KMS-11 (cell line): Measurements from ENCODE around the gene SCT.

Source experiments
- H2AFZ ChIP-seq: fragments of 200-600 bp; sonication (generic); 2 replicates; pipeline ENCODE4 v1.6.1; 2016; ENCODE audit warnings: antibody characterized with exemption, mixed run types, low read depth
- H3K27ac ChIP-seq: fragments of 200-600 bp; sonication (generic); 2 replicates; pipeline ENCODE4 v1.6.1; 2016; ENCODE audit warnings: mild to moderate bottlenecking, mixed run types
- H3K27me3 ChIP-seq: fragments of 200-600 bp; sonication (generic); 2 replicates; pipeline ENCODE4 v1.6.1; 2017; ENCODE audit warnings: mild to moderate bottlenecking, low read depth, mixed run types, moderate library complexity; ENCODE audit not compliant: insufficient read depth
- H3K36me3 ChIP-seq: fragments of 200-600 bp; sonication (generic); 2 replicates; pipeline ENCODE4 v1.6.1; 2017; ENCODE audit warnings: mild to moderate bottlenecking, mixed run types; ENCODE audit not compliant: insufficient read depth
- H3K4me1 ChIP-seq: fragments of 200-600 bp; sonication (generic); 2 replicates; pipeline ENCODE4 v1.6.1; 2016; ENCODE audit warnings: mild to moderate bottlenecking, low read depth, mixed run types; ENCODE audit not compliant: poor library complexity, severe bottlenecking
- H3K4me2 ChIP-seq: fragments of 200-600 bp; sonication (generic); 2 replicates; pipeline ENCODE4 v1.7.0; 2016; ENCODE audit warnings: mild to moderate bottlenecking, mixed run types
- H3K4me3 ChIP-seq: fragments of 200-600 bp; sonication (generic); IDR thresholded peaks from 2 replicates; pipeline ENCODE4 v1.6.1; 2017; ENCODE audit warnings: low read depth, low read length, mixed read lengths; ENCODE audit not compliant: insufficient read depth
- H3K79me2 ChIP-seq: fragments of 200-600 bp; sonication (generic); 2 replicates; pipeline ENCODE4 v1.6.1; 2016; ENCODE audit warnings: low read depth, mixed run types; ENCODE audit not compliant: insufficient read depth
- H3K9ac ChIP-seq: fragments of 200-600 bp; sonication (generic); 2 replicates; pipeline ENCODE4 v1.6.1; 2016; ENCODE audit warnings: mild to moderate bottlenecking, mixed run types
- H4K20me1 ChIP-seq: fragments of 200-600 bp; sonication (generic); 2 replicates; pipeline ENCODE4 v1.6.1; 2016; ENCODE audit warnings: mild to moderate bottlenecking, mixed run types; ENCODE audit not compliant: insufficient read depth
- CTCF ChIP-seq: fragments of 200-600 bp; sonication (generic); conservative IDR thresholded peaks from 2 replicates; pipeline ENCODE4 v1.6.1; 2017; ENCODE audit warnings: low read depth, mild to moderate bottlenecking, antibody characterized with exemption, low read length, moderate library complexity, mixed read lengths

Gene SCT

GRCh38 chr11:621838-622237 lies 5.1 kb downstream of the SCT start:
- Histone ChIP-seq H4K20me1 (no peaks in the 10 kb centered on the region), H2AFZ (no peak overlapping the region), H3K27me3 (no peaks in the 10 kb centered on the region), H3K4me2 (no peak overlapping the region), H3K4me1 (no peaks in the 10 kb centered on the region), H3K4me3 (no peak overlapping the region), H3K36me3 (no peaks in the 10 kb centered on the region), H3K27ac (no peak overlapping the region), H3K9ac (no peak overlapping the region), H3K79me2 (no peaks in the 10 kb centered on the region)
- no peak for TF ChIP-seq CTCF

GRCh38 chr11:620935-621814 lies 5.8 kb downstream of the SCT start:
- no peak for TF ChIP-seq CTCF
- no peaks in the 10 kb centered on the region for H3K36me3 ChIP-seq
- no peaks in the 10 kb centered on the region for H4K20me1 ChIP-seq
- H3K27me3 ChIP-seq: no peaks in the 10 kb centered on the region
- H3K4me1 ChIP-seq: peaks cover 3% of the 10 kb centered on the region
- H3K4me2 ChIP-seq: no peak overlapping the region
- H3K27ac ChIP-seq: no peak overlapping the region
- H3K4me3 ChIP-seq: no peak overlapping the region
- no peak overlapping the region for H2AFZ ChIP-seq
- no peaks in the 10 kb centered on the region for H3K79me2 ChIP-seq
- H3K9ac ChIP-seq: no peak overlapping the region

- Histone ChIP-seq H2AFZ (no peak overlapping the region), H3K4me2 (no peak overlapping the region), H4K20me1 (no peaks in the 10 kb centered on the region), H3K79me2 (no peaks in the 10 kb centered on the region), H3K27me3 (no peaks in the 10 kb centered on the region), H3K27ac (no peak overlapping the region), H3K36me3 (no peaks in the 10 kb centered on the region), H3K9ac (no peak overlapping the region), H3K4me3 (no peak overlapping the region), H3K4me1 (peaks cover 6% of the 10 kb centered on the region)
- no peak for TF ChIP-seq CTCF
Measured at GRCh38 chr11:620201-620600, 6.8 kb downstream of the SCT start.

GRCh38 chr11:619628-620050 lies 7.3 kb downstream of the SCT start:
- Histone ChIP-seq H3K4me1 (peaks cover 12% of the 10 kb centered on the region), H3K36me3 (no peaks in the 10 kb centered on the region), H2AFZ (no peak overlapping the region), H3K9ac (no peak overlapping the region), H3K79me2 (no peaks in the 10 kb centered on the region), H3K27ac (no peak overlapping the region), H3K4me3 (no peak overlapping the region), H3K4me2 (no peak overlapping the region), H3K27me3 (no peaks in the 10 kb centered on the region), H4K20me1 (no peaks in the 10 kb centered on the region)
- TF ChIP-seq CTCF: no peak
